ENCODE measurements around the gene KANSL1.
A peak's percentile ranks its signal among the peaks of the same experiment; 100 is the strongest.
"Not testable (repeated sequence)": the region's sequence is repeated elsewhere in the genome, so short reads cannot be mapped to it uniquely, and the experiment has no call there.

Gene KANSL1

GRCh38 chr17:46191322-46192188 is 1.7 kb downstream of the KANSL1 start:
- DNase-seq, result peak; percentile 52

- no peak for DNase-seq
Observed at GRCh38 chr17:46190763-46191162, 2.5 kb downstream of the KANSL1 start.

GRCh38 chr17:46186827-46187235 is 6.4 kb downstream of the KANSL1 start:
- not testable (repeated sequence) for DNase-seq

- DNase-seq, result no peak
Observed at GRCh38 chr17:46184696-46185095, 8.5 kb downstream of the KANSL1 start.

GRCh38 chr17:46183383-46183782 is 9.8 kb downstream of the KANSL1 start:
- not testable (repeated sequence) for DNase-seq

GRCh38 chr17:46182961-46183360 is 10.3 kb downstream of the KANSL1 start:
- DNase-seq, result no peak

GRCh38 chr17:46181940-46182339 is 11.3 kb downstream of the KANSL1 start:
- DNase-seq, result no peak

GRCh38 chr17:46181316-46181715 is 11.9 kb downstream of the KANSL1 start:
- not testable (repeated sequence) for DNase-seq

GRCh38 chr17:46180892-46181274 is 12.3 kb downstream of the KANSL1 start:
- no peak for DNase-seq

- not testable (repeated sequence) for DNase-seq
Observed at GRCh38 chr17:46180185-46180891, 12.9 kb downstream of the KANSL1 start.

- DNase-seq, result no peak
Observed at GRCh38 chr17:46179375-46179999, 13.7 kb downstream of the KANSL1 start.

GRCh38 chr17:46178550-46179214 is 14.5 kb downstream of the KANSL1 start:
- DNase-seq, result no peak

- DNase-seq, result no peak
Observed at GRCh38 chr17:46176975-46177374, 16.3 kb downstream of the KANSL1 start.

- DNase-seq, result no peak
Observed at GRCh38 chr17:46175891-46176290, 17.3 kb downstream of the KANSL1 start.

GRCh38 chr17:46173153-46173552 is 20.1 kb downstream of the KANSL1 start:
- DNase-seq, result no peak

- no peak for DNase-seq
Observed at GRCh38 chr17:46171939-46172338, 21.3 kb downstream of the KANSL1 start.

GRCh38 chr17:46170639-46171429 is 22.4 kb downstream of the KANSL1 start:
- no peak for DNase-seq

- no peak for DNase-seq
Observed at GRCh38 chr17:46169913-46170638, 23.2 kb downstream of the KANSL1 start.

GRCh38 chr17:46167826-46168569 is 25.2 kb downstream of the KANSL1 start:
- no peak for DNase-seq

- no peak for DNase-seq
Observed at GRCh38 chr17:46167267-46167666, 26.0 kb downstream of the KANSL1 start.
